Bronchial epithelial cell (primary cell): Measurements from ENCODE around the gene MCM8. TPM values are rescaled to one million over a fixed set of nuclear protein-coding genes. Genes with fewer than 3 reads are reported as not detected.

Experiments
- DNase-seq: peaks from one replicate; pipeline ENCODE4 v3.0.0-alpha.2; 2010; ENCODE audit warnings: low read depth
- FAIRE-seq: peaks from 2 replicates; lab custom pipeline; 2011; peaks lifted over from hg19 to GRCh38; lab: Jason Lieb, UNC
- H3K27me3 ChIP-seq: 2 replicates; pipeline ENCODE4 v1.5.1; 2011; ENCODE audit warnings: low read length; ENCODE audit not compliant: control insufficient read depth, insufficient read depth
- H3K36me3 ChIP-seq: 2 replicates; pipeline ENCODE4 v1.5.1; 2011; ENCODE audit warnings: low read length; ENCODE audit not compliant: control insufficient read depth, insufficient read depth
- H3K4me3 ChIP-seq: 2 replicates; pipeline ENCODE4 v1.5.1; 2011; ENCODE audit warnings: mild to moderate bottlenecking, low read depth, low read length, control low read depth
- total RNA-seq: library from RNA; depleted of rRNA; stranded (reverse); fragments of >200 nt; gene quantifications from 2 replicates; pipeline ENCODE4 v1.2.1, GENCODE V29; 2014
- TF ChIP-seq, protein P1 (sequence below): IDR thresholded peaks from 2 replicates; pipeline ENCODE4 v1.5.1; 2011; ENCODE audit warnings: mild to moderate bottlenecking, moderate library complexity, low read length, control low read depth, inconsistent platforms; ENCODE audit not compliant: insufficient read depth, severe bottlenecking

Gene MCM8
- total RNA-seq, 1 donor from 2014 or later = 2.1 TPM

DNA sequence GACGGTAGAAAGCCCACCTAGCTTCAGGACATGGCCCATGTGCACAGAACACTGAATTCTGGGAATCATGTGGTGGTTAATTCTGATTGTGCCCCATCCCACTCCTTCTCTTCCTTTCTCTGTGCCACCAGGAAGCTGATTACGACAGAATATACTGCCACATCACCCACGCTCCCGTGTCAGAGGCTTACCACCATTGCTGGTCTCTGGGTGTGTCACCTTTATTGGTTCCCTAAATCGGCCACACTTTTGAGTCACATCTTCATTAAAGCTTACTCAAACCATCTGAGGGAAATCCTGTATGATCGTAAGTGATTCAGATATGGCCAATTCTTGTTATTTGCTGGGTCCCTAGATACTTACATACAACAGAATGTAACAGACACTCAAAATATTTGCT lies 3.2 kb upstream of the MCM8 start:
- no peaks in the 10 kb centered on the region for H3K27me3 ChIP-seq
- H3K4me3 ChIP-seq = no peak overlapping the region
- peak; percentile 23 for FAIRE-seq
- peak; percentile 22 for DNase-seq
- H3K36me3 ChIP-seq = peaks cover 9% of the 10 kb centered on the region
- TF ChIP-seq, protein P1, sequence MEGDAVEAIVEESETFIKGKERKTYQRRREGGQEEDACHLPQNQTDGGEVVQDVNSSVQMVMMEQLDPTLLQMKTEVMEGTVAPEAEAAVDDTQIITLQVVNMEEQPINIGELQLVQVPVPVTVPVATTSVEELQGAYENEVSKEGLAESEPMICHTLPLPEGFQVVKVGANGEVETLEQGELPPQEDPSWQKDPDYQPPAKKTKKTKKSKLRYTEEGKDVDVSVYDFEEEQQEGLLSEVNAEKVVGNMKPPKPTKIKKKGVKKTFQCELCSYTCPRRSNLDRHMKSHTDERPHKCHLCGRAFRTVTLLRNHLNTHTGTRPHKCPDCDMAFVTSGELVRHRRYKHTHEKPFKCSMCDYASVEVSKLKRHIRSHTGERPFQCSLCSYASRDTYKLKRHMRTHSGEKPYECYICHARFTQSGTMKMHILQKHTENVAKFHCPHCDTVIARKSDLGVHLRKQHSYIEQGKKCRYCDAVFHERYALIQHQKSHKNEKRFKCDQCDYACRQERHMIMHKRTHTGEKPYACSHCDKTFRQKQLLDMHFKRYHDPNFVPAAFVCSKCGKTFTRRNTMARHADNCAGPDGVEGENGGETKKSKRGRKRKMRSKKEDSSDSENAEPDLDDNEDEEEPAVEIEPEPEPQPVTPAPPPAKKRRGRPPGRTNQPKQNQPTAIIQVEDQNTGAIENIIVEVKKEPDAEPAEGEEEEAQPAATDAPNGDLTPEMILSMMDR = no peak

DNA sequence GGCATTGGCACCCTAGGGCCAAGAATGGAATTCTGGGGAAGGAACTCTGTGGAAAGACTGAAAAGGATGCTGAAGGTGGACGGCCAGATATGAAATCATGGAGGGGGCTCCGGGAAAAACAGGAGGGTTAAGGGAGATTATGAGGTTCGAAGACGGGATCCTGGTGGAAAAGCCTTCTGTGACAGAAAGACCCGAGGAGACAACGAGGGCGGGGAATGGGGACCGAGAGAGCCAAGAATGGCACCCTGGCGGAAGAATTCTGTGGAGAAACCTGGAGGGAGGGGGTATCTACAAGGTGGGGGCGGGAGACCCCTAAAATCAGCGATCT lies 545 bp upstream of the MCM8 start:
- TF ChIP-seq, protein P1 = no peak
- FAIRE-seq (no peak), DNase-seq (no peak)
- Histone ChIP-seq H3K36me3 (peaks cover 1% of the 10 kb centered on the region), H3K4me3 (peak overlapping the region; percentile 93), H3K27me3 (no peaks in the 10 kb centered on the region)

DNA sequence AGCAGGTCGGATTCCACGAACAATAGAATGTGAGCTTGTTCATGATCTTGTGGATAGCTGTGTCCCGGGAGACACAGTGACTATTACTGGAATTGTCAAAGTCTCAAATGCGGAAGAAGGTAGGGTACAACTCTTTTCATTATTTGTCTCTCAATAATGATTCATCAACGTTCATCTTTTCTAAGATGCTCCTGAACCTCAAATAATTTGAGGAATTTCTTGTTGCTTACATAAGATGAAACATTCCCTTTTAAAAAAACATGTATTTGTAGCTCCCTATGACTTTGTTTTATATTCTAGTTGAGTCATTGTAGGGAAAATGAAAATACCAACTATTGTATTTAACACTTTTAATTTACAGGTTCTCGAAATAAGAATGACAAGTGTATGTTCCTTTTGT lies 17.0 kb downstream of the MCM8 start:
- TF ChIP-seq, protein P1 = no peak
- Histone ChIP-seq H3K4me3 (no peak overlapping the region), H3K36me3 (peaks cover 1% of the 10 kb centered on the region), H3K27me3 (no peaks in the 10 kb centered on the region)
- FAIRE-seq (no peak), DNase-seq (no peak)

DNA sequence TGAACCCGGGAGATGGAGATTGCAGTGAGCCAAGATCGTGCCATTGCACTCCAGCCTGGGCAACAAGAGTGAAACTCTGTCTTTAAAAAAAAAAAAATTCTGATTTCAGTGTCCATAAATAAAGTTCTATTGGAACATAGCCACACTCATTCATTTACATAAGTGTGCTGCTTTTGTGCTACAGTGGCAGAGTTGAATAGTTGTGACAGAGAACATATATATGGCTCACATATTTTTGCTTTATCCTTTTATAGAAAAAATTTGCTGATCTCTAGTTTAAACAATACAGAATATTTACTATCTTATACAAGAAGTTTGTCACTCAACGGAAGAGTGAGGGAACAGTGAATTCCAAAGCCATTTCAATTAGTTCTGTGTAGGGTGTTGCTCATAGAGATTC lies 18.0 kb downstream of the MCM8 start:
- DNase-seq (no peak), FAIRE-seq (no peak)
- TF ChIP-seq, protein P1 = no peak
- peaks cover 1% of the 10 kb centered on the region for H3K36me3 ChIP-seq
- H3K4me3 ChIP-seq = no peak overlapping the region
- no peaks in the 10 kb centered on the region for H3K27me3 ChIP-seq

DNA sequence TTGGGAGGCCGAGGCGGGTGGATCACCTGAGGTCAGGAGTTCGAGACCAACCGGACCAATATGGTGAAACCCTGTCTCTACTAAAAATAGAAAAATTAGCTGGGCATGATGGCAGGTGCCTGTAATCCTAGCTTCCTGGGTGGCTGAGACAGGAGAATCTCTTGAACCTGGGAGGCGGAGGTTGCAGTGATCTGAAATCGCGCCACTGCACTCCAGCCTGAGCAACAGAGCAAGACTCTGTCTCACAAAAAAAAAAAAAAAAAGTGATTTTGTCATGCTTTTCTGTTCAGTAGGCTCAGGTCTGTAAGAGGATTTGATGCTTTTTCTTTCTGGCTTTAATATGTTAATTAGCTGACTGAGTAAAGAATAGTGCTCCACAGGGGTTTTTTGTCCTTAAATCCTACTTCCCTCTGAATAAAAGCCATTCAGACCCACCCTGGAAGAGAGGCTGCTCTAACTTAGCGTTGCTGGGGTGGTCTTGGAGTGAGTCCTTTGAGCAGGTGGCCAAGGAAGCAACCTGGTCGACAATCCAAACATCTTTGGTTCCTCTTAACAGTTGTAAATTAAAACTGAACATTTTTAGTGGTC lies 19.0 kb downstream of the MCM8 start:
- Histone ChIP-seq H3K27me3 (no peaks in the 10 kb centered on the region), H3K4me3 (no peak overlapping the region), H3K36me3 (peaks cover 1% of the 10 kb centered on the region)
- no peak for FAIRE-seq
- no peak for DNase-seq
- TF ChIP-seq, protein P1 = no peak

DNA sequence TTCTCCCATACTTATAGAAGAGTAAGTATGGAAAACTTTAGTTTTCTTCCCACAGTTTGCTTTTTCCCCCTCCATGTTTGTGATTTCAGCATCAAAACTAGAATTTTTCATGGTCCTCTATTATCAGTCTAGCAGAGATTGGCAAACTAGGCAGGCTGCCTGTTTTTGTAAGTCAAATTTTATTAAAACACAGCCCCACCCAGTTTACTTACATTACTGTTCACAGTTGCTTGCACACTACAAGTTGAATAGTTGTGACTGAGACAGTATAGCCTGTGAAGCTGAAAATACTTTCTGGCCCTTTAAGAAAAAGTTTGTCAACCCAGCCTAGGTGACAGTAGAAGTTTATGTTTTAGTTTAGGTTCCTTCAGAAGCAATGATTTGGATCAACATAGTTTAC lies 19.5 kb downstream of the MCM8 start:
- DNase-seq (no peak), FAIRE-seq (no peak)
- Histone ChIP-seq H3K4me3 (no peak overlapping the region), H3K36me3 (peaks cover 1% of the 10 kb centered on the region), H3K27me3 (no peaks in the 10 kb centered on the region)
- TF ChIP-seq, protein P1 = no peak
